DND-41 (cell line): ENCODE data around the gene NDUFS1.

Source experiments
- EZH2 ChIP-seq: IDR thresholded peaks from 3 replicates; pipeline ENCODE4 v1.6.1; 2012; ENCODE audit warnings: borderline replicate concordance, low read depth, mild to moderate bottlenecking, moderate library complexity, low read length, inconsistent platforms; ENCODE audit not compliant: severe bottlenecking
- TF ChIP-seq, protein P1 (sequence below): IDR thresholded peaks from 2 replicates; pipeline ENCODE4 v1.5.1; 2012; ENCODE audit warnings: borderline replicate concordance, low read length, moderate library complexity, mild to moderate bottlenecking; ENCODE audit not compliant: poor library complexity, severe bottlenecking; ENCODE audit errors: extremely low read depth

DNA sequence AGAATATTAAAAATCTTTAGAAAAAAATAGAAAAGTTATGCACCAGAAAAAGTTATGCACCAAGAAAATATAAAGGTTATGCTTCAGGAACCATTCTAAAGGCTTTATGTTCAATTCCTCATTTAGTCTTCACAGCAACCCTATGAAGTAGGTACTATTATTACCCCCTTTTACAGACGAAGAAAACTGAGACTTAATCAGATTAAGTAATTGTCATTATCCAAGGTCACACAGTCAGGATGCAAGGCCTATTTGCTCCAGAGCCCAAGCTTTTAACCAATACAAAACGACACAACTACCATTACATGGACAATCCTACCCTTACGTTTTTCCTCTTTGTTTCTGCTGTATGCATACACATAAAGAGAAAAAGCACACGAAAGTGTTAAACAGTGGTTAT, 78.3 kb downstream of the NDUFS1 start:
- no peak for TF ChIP-seq EZH2
- TF ChIP-seq, protein P1, sequence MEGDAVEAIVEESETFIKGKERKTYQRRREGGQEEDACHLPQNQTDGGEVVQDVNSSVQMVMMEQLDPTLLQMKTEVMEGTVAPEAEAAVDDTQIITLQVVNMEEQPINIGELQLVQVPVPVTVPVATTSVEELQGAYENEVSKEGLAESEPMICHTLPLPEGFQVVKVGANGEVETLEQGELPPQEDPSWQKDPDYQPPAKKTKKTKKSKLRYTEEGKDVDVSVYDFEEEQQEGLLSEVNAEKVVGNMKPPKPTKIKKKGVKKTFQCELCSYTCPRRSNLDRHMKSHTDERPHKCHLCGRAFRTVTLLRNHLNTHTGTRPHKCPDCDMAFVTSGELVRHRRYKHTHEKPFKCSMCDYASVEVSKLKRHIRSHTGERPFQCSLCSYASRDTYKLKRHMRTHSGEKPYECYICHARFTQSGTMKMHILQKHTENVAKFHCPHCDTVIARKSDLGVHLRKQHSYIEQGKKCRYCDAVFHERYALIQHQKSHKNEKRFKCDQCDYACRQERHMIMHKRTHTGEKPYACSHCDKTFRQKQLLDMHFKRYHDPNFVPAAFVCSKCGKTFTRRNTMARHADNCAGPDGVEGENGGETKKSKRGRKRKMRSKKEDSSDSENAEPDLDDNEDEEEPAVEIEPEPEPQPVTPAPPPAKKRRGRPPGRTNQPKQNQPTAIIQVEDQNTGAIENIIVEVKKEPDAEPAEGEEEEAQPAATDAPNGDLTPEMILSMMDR, result no peak
